Fibroblast of pulmonary artery (primary cell): Measurements from ENCODE around the gene SNX19.
"Not testable (repeated sequence)": the region's sequence is repeated elsewhere in the genome, so short reads cannot be mapped to it uniquely, and the experiment has no call there.

Experiments
- DNase-seq: peaks from one replicate; pipeline ENCODE4 v3.0.0-alpha.2; 2010; ENCODE audit warnings: low read depth
- H3K4me3 ChIP-seq: replicated peaks from 2 replicates; pipeline ENCODE4 v1.5.1; 2011; ENCODE audit warnings: low read depth, mild to moderate bottlenecking, control low read depth, low read length, moderate library complexity
- CTCF ChIP-seq: IDR thresholded peaks from 2 replicates; pipeline ENCODE4 v1.5.1; 2011; ENCODE audit warnings: mild to moderate bottlenecking, control low read depth, low read length, inconsistent platforms; ENCODE audit errors: missing control alignments

Gene SNX19

GRCh38 chr11:130940706-130941105 lies 24.4 kb upstream of the SNX19 start:
- DNase-seq, result no peak
- TF ChIP-seq CTCF, result no peak
- no peak overlapping the region for H3K4me3 ChIP-seq

GRCh38 chr11:130937051-130937450 lies 20.8 kb upstream of the SNX19 start:
- no peak for TF ChIP-seq CTCF
- DNase-seq, result no peak
- no peak overlapping the region for H3K4me3 ChIP-seq

- TF ChIP-seq CTCF, result no peak
- DNase-seq, result no peak
- no peak overlapping the region for H3K4me3 ChIP-seq
Measured at GRCh38 chr11:130932086-130932712, 15.9 kb upstream of the SNX19 start.

- H3K4me3 ChIP-seq, result no peak overlapping the region
- DNase-seq, result no peak
- no peak for TF ChIP-seq CTCF
Measured at GRCh38 chr11:130924750-130925149, 8.5 kb upstream of the SNX19 start.

GRCh38 chr11:130920612-130921011 lies 4.3 kb upstream of the SNX19 start:
- DNase-seq, H3K4me3 ChIP-seq: not testable (repeated sequence)

GRCh38 chr11:130918081-130918480 lies 1.8 kb upstream of the SNX19 start:
- no peak for DNase-seq
- H3K4me3 ChIP-seq, result no peak overlapping the region
- no peak for TF ChIP-seq CTCF

GRCh38 chr11:130916910-130917309 lies 631 bp upstream of the SNX19 start:
- TF ChIP-seq CTCF, result no peak
- DNase-seq, result no peak
- H3K4me3 ChIP-seq, result peak overlapping the region; percentile 75
